Progenitor cell of endocrine pancreas (in vitro differentiated cells): ENCODE data around the gene GGPS1. TPM values are rescaled to one million over a fixed set of nuclear protein-coding genes. Genes with fewer than 3 reads are reported as not detected.
"Not testable (repeated sequence)": the region's sequence is repeated elsewhere in the genome, so short reads cannot be mapped to it uniquely, and the experiment has no call there.

Experiments
- DNase-seq: peaks from one replicate; pipeline ENCODE4 v3.0.0; 2021; ENCODE audit warnings: low spot score; ENCODE audit not compliant: unreplicated experiment
- H3K27ac Mint-ChIP-seq: 2 replicates; pipeline ENCODE4 v1.8.0; 2021; ENCODE audit warnings: mild to moderate bottlenecking, moderate library complexity, mixed read lengths
- H3K27me3 Mint-ChIP-seq: 2 replicates; pipeline ENCODE4 v1.8.0; 2021; ENCODE audit warnings: mixed read lengths
- H3K36me3 Mint-ChIP-seq: 2 replicates; pipeline ENCODE4 v1.8.0; 2022; ENCODE audit warnings: mixed read lengths; ENCODE audit not compliant: insufficient read depth
- H3K4me1 Mint-ChIP-seq: 2 replicates; pipeline ENCODE4 v1.8.0; 2021; ENCODE audit warnings: low read depth, mixed read lengths
- H3K4me3 Mint-ChIP-seq: 2 replicates; pipeline ENCODE4 v1.8.0; 2021; ENCODE audit warnings: low read depth, mild to moderate bottlenecking, moderate library complexity, mixed read lengths
- H3K9me3 Mint-ChIP-seq: 2 replicates; pipeline ENCODE4 v1.8.0; 2021; ENCODE audit warnings: low read depth, mixed read lengths
- total RNA-seq: library from RNA; stranded (reverse); gene quantifications from 2 replicates; pipeline ENCODE4 v1.2.1, GENCODE V29; 2021
- TF ChIP-seq, protein P1 (sequence below): fragments of 200-600 bp; sonication (generic); IDR thresholded peaks from one replicate; pipeline ENCODE4 v1.5.0; 2021; ENCODE audit warnings: antibody characterized with exemption, mild to moderate bottlenecking; ENCODE audit not compliant: unreplicated experiment

GGPS1 gene
- total RNA-seq, 1 donor from 2014 or later: 50.6 TPM

DNA sequence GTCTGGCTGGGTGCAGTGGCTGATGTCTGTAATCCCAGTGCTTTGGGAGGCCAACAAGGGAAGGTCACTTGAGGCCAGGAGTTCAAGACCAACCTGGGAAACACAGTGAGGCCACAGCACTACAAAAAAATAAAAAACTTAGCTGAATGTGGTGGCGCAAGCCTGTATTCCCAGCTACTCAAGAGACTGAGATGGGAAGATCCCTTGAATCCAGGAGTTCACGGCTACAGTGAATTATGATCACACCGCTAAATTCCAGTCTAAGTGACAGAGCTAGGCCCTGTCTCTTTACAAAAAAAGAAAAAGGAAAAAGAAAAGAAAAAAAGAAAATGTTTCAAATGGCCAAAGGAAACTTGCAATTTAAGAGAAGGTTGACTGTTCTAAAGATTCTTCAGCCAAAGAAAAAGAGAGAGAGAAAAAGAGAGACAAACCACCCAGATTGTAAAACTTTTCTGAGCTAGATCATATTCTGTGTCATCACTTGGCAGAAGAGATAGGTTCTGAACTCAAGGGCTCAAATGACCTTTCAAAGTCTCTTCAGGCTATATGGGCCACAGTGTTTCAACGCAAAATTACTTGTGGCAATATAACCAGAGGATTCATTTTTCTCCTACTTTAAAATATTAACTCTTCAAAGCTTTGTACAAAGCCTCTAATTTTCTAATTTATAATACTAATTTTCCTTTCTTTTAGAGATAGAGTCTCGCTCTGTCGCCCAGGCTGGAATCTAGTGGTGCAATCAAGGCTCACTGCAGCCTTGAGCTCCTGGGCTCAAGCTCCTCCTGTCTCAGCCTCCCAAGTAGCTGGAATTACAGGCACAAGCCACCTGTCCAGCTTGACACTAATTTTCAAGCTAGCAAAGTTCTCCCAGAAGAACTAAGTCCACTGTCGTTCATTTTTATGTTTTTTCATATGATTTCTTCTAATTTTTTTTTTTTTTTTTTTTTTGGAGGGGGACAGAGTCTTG is 20.9 kb upstream of the GGPS1 start:
- Mint-ChIP-seq H3K27me3 (no peaks in the 10 kb centered on the region), H3K4me3 (no peak overlapping the region), H3K4me1 (peaks cover 17% of the 10 kb centered on the region), H3K36me3 (peaks cover 17% of the 10 kb centered on the region), H3K9me3 (no peaks in the 10 kb centered on the region), H3K27ac (peak overlapping the region; percentile 91)
- DNase-seq: no peak
- TF ChIP-seq, protein P1, sequence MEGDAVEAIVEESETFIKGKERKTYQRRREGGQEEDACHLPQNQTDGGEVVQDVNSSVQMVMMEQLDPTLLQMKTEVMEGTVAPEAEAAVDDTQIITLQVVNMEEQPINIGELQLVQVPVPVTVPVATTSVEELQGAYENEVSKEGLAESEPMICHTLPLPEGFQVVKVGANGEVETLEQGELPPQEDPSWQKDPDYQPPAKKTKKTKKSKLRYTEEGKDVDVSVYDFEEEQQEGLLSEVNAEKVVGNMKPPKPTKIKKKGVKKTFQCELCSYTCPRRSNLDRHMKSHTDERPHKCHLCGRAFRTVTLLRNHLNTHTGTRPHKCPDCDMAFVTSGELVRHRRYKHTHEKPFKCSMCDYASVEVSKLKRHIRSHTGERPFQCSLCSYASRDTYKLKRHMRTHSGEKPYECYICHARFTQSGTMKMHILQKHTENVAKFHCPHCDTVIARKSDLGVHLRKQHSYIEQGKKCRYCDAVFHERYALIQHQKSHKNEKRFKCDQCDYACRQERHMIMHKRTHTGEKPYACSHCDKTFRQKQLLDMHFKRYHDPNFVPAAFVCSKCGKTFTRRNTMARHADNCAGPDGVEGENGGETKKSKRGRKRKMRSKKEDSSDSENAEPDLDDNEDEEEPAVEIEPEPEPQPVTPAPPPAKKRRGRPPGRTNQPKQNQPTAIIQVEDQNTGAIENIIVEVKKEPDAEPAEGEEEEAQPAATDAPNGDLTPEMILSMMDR: no peak

DNA sequence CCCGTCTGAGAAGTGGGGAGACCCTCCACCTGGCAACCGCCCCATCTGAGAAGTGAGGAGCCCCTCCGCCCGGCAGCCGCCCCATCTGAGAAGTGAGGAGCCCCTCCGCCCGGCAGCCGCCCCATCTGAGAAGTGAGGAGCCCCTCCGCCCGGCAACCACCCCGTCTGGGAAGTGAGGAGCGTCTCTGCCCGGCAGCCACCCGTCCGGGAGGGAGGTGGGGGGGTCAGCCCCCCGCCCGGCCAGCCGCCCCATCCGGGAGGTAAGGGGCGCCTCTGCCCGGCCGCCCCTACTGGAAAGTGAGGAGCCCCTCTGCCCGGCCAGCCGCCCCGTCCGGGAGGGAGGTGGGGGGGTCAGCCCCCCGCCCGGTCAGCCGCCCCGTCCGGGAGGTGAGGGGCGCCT is 19.2 kb upstream of the GGPS1 start:
- peaks cover 22% of the 10 kb centered on the region for H3K4me1 Mint-ChIP-seq
- not testable (repeated sequence) for H3K9me3 Mint-ChIP-seq

DNA sequence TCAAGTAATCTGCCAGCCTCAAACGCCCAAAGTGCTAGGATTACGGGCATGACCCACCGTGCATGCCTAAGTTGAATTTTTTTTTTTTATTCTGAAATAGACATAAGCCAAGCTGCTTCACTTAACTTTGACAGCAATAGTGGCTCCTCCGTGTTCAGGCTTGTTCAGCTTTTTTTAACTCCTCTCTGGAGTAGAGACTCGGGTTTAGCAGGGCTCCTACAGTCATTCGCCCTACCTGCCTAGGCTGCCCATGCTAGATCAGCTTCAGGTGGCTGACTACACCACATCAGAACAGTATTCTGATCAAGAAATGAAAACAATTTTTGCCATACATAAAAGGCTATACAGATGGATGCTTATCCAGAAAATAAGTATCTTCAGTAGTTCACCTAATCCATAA is 15.1 kb upstream of the GGPS1 start:
- TF ChIP-seq, protein P1: no peak
- peaks cover 12% of the 10 kb centered on the region for H3K4me1 Mint-ChIP-seq
- peak overlapping the region; percentile 0 for H3K27ac Mint-ChIP-seq
- H3K9me3 Mint-ChIP-seq: no peaks in the 10 kb centered on the region
- peaks cover 7% of the 10 kb centered on the region for H3K36me3 Mint-ChIP-seq
- H3K27me3 Mint-ChIP-seq: no peaks in the 10 kb centered on the region
- no peak overlapping the region for H3K4me3 Mint-ChIP-seq
- DNase-seq: no peak

More for the DNA sequence above, 19.2 kb upstream of the GGPS1 start:
- DNase-seq, H3K4me3 Mint-ChIP-seq, H3K27ac Mint-ChIP-seq, H3K27me3 Mint-ChIP-seq: not testable (repeated sequence)
- H3K36me3 Mint-ChIP-seq: peaks cover 14% of the 10 kb centered on the region

- Mint-ChIP-seq H3K36me3 (peaks cover 12% of the 10 kb centered on the region), H3K27me3 (no peaks in the 10 kb centered on the region), H3K4me1 (peaks cover 12% of the 10 kb centered on the region), H3K27ac (peak overlapping the region; percentile 92), H3K4me3 (no peak overlapping the region), H3K9me3 (no peaks in the 10 kb centered on the region)
- TF ChIP-seq, protein P1: no peak
- no peak for DNase-seq
Observed at GRCh38 chr1:235313931-235314678, 14.3 kb upstream of the GGPS1 start.

DNA sequence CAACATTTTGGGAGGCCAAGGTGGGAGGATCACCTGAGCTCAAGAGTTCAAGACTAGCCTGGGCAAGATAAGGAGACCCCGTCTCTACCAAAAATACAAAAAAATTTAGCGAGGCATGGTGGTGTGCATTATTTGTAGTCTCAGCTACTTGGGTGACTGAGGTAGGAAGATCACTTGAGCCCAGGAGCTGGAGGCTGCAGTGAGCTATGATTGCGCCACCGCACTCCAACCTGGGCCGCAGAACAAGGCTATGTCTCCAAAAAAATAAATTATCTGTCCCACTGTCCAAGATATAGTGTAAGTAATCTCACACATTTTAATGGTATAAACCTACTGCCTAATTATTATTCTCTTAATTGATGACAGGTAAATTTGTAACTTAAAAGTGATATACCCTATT is 13.2 kb upstream of the GGPS1 start:
- H3K27me3 Mint-ChIP-seq: no peaks in the 10 kb centered on the region
- H3K4me3 Mint-ChIP-seq: no peak overlapping the region
- H3K4me1 Mint-ChIP-seq: peaks cover 12% of the 10 kb centered on the region
- no peak for DNase-seq
- TF ChIP-seq, protein P1: no peak
- H3K36me3 Mint-ChIP-seq: peaks cover 10% of the 10 kb centered on the region
- H3K27ac Mint-ChIP-seq: peak overlapping the region; percentile 69
- H3K9me3 Mint-ChIP-seq: no peaks in the 10 kb centered on the region
